ENCODE data around the gene CRACR2A. TPM values are rescaled to one million over a fixed set of nuclear protein-coding genes. Genes with fewer than 3 reads are reported as not detected.

The CRACR2A gene
- total and polyA plus RNA-seq, 2 of the 4 experiments (the other 2 are of a cell fraction) = 0.54 to 0.60 TPM

DNA sequence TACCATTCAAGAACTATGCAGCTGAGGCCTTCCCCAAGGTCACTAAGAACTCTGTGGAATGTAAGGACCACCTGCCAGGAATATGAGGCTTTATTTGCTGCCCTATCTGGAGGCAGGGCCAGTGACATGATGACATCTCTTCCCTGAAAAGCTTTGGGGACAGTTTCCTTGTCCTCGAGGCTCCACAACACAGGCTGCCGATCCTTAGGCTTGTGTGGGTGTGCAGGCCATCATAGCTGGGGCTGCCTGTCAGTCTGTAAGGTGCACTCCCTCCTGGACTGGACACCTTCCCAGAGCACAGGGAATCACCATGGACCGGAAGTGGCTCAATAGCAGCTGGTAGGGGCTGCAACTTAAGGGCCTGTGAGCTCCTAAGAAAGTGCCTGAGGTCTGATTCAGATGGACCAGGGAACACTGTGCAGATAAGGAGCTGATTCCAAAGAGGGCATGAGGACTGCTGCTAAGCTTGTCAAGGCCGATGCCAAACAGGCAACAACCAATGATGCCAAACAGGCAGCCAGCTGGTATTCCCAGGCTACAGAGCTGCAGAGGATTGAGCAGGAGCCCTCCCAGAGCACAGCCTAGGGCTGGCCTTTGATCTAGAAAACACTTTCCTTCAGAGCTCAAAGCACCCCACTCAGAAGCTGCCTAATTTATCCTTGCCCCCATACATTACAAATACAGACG, 84.3 kb downstream of the CRACR2A start:
- Histone ChIP-seq H2BK5ac (ENCODE audit: low read depth, low read length, poor library complexity, severe bottlenecking) (no peak overlapping the region), H3K4me1 (ENCODE audit: control insufficient read depth, insufficient read depth, low read length) (no peaks in the 10 kb centered on the region), H3K36me3 (ENCODE audit: control insufficient read depth, insufficient read depth, low read length) (no peaks in the 10 kb centered on the region), H3K56ac (ENCODE audit: extremely low read depth, insufficient read depth, low read length) (no peak overlapping the region), H3K9ac (ENCODE audit: low read depth, low read length) (no peak overlapping the region), H3K4me2 (ENCODE audit: low read depth, low read length) (no peak overlapping the region), H2BK120ac (ENCODE audit: low read depth, low read length) (no peak overlapping the region), H3K27me3 (ENCODE audit: control insufficient read depth, insufficient read depth, low read length) (peaks cover 26% of the 10 kb centered on the region), H3K23ac (ENCODE audit: low read depth, low read length) (no peak overlapping the region), H4K20me1 (ENCODE audit: insufficient read depth, low read length) (no peaks in the 10 kb centered on the region), H4K5ac (ENCODE audit: low read depth, low read length) (no peak overlapping the region), H2AK5ac (ENCODE audit: low read depth, low read length) (no peak overlapping the region), H3K27ac (ENCODE audit: insufficient read depth, low read length) (no peak overlapping the region), H3K79me1 (ENCODE audit: low read depth in 1 of 2, low read length in 2 of 2) (no peaks in the 10 kb centered on the region), H2AFZ (replicated peaks; ENCODE audit: low read length, poor library complexity) (no peak overlapping the region), H3K4me3 (ENCODE audit: insufficient read depth, low read depth, low read length) (no peak overlapping the region), H4K8ac (ENCODE audit: low read depth in 2 of 2, low read length in 2 of 2) (no peak overlapping the region), H3K9me1 (ENCODE audit: insufficient read depth, low read length) (no peaks in the 10 kb centered on the region), H2BK20ac (ENCODE audit: low read depth, low read length) (no peak overlapping the region), H4K91ac (ENCODE audit: insufficient read depth, low read depth, low read length) (no peak overlapping the region), H3K18ac (ENCODE audit: low read depth, low read length) (no peak overlapping the region), H3K9me3 (ENCODE audit: control insufficient read depth, insufficient read depth, low read length) (no peaks in the 10 kb centered on the region), H3K4ac (ENCODE audit: low read depth, low read length) (no peak overlapping the region), H2AK9ac (replicated peaks; ENCODE audit: low read depth, low read length, poor library complexity) (no peak overlapping the region), H3K14ac (replicated peaks; ENCODE audit: low read depth, low read length) (no peak overlapping the region), H2BK15ac (ENCODE audit: low read depth, low read length) (no peak overlapping the region)
- intact Hi-C loops (cut with micrococcal nuclease) = no loop called here
- CTCF ChIA-PET = interaction anchor here (1.3 kb wide), 1 partner anchor 104 kb away, joined by 3 read pairs; no protein-coding TSS in a partner anchor
- TF ChIP-seq NFE2L2 (IDR thresholded peaks at IDR 0.05; ENCODE audit: low read depth, low read length) (no peak), POLR2A (IDR thresholded peaks at IDR 0.05; ENCODE audit: low read depth, low read length) (no peak), MAZ (IDR thresholded peaks at IDR 0.05; ENCODE audit: borderline replicate concordance, low read depth, low read length) (no peak), RAD21 (IDR thresholded peaks at IDR 0.05; ENCODE audit: low read length) (no peak), MXI1 (IDR thresholded peaks at IDR 0.05; ENCODE audit: borderline replicate concordance, low read depth, low read length) (no peak), MAFK (IDR thresholded peaks at IDR 0.05; ENCODE audit: low read depth, low read length) (no peak), SMC3 (IDR thresholded peaks at IDR 0.05; ENCODE audit: low read depth, low read length) (no peak), RCOR1 (IDR thresholded peaks at IDR 0.05; ENCODE audit: insufficient replicate concordance, low read length) (no peak), FOS (IDR thresholded peaks at IDR 0.05; ENCODE audit: low read depth, low read length) (no peak), BHLHE40 (IDR thresholded peaks at IDR 0.05; ENCODE audit: low read depth, low read length) (no peak)
- TF ChIP-seq, protein P1, sequence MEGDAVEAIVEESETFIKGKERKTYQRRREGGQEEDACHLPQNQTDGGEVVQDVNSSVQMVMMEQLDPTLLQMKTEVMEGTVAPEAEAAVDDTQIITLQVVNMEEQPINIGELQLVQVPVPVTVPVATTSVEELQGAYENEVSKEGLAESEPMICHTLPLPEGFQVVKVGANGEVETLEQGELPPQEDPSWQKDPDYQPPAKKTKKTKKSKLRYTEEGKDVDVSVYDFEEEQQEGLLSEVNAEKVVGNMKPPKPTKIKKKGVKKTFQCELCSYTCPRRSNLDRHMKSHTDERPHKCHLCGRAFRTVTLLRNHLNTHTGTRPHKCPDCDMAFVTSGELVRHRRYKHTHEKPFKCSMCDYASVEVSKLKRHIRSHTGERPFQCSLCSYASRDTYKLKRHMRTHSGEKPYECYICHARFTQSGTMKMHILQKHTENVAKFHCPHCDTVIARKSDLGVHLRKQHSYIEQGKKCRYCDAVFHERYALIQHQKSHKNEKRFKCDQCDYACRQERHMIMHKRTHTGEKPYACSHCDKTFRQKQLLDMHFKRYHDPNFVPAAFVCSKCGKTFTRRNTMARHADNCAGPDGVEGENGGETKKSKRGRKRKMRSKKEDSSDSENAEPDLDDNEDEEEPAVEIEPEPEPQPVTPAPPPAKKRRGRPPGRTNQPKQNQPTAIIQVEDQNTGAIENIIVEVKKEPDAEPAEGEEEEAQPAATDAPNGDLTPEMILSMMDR (conservative IDR thresholded peaks at IDR 0.05; ENCODE audit: low read depth, low read length) = no peak
- TF ChIP-seq, protein P2, sequence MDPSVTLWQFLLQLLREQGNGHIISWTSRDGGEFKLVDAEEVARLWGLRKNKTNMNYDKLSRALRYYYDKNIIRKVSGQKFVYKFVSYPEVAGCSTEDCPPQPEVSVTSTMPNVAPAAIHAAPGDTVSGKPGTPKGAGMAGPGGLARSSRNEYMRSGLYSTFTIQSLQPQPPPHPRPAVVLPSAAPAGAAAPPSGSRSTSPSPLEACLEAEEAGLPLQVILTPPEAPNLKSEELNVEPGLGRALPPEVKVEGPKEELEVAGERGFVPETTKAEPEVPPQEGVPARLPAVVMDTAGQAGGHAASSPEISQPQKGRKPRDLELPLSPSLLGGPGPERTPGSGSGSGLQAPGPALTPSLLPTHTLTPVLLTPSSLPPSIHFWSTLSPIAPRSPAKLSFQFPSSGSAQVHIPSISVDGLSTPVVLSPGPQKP (IDR thresholded peaks at IDR 0.05; ENCODE audit: borderline replicate concordance, low read depth, low read length) = no peak
- ATAC-seq (ENCODE audit: low read depth) = no peak
- DNase-seq = no peak
- POLR2A ChIA-PET (ENCODE audit: unreplicated experiment) = no interaction called here
- dilution Hi-C loops (cut with HindIII; ENCODE audit: low sequenced_read_pairs, unreplicated experiment) = no loop called here
- BruUV-seq (replicated peaks) = no TSS peak
- 75% methylated on average over 2 of the region's 5 CpGs; no CpG with 5 or more reads in 1 of the 2 experiments for WGBS, 2 experiments (ENCODE audit: extremely low coverage in 2 of 2, insufficient read length in 1 of 2)
- in situ Hi-C loops (cut with MboI; ENCODE audit: low sequenced_read_pairs) = loop anchor here (10.0 kb wide), 1 partner anchor 106 kb away; no protein-coding TSS in a partner anchor

Measured in IMR-90 (cell line).